GM19099 (cell line): ENCODE data around the gene ABCA6.

Source experiments
- POLR2A ChIP-seq: IDR thresholded peaks from 3 replicates; pipeline ENCODE4 v1.6.1; 2011; ENCODE audit warnings: low read depth; ENCODE audit not compliant: insufficient read length; ENCODE audit errors: extremely low read depth

The ABCA6 gene

DNA sequence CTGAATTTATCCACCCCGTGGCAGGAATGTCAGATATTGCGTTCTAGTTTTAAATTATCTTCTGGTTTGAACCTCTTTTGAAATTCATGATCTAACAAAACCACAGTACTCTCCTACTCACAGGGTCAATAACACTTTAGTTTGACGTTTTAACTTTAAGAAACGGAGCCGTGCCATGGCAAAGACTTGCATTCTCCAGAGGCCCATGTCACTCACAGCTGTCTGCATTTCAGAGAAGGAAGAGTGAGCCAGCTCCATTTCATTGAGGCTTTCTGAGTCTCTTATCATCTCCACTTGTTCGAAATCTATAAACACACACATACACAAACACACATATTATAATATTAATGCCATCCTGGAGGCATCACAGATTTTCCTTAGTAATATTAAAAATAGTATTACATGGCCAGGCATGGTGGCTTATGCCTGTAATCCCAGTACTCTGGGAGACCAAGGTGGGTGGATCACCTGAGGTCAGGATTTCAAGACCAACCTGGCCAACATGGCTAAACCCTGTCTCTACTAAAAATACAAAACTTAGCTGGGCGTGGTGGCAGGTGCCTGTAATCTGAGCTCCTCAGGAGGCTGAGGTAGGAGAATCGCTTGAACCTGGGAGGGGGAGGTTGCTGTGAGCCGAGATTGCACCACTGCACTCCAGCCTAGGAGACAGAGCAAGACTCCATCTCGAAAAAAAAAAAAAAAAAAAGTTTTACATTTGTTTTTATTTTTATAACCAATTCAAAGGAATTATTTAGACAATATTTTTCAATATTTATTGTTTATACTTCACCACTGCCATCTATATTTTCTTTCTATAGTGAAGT lies 35.6 kb downstream of the ABCA6 start:
- TF ChIP-seq POLR2A = no peak

DNA sequence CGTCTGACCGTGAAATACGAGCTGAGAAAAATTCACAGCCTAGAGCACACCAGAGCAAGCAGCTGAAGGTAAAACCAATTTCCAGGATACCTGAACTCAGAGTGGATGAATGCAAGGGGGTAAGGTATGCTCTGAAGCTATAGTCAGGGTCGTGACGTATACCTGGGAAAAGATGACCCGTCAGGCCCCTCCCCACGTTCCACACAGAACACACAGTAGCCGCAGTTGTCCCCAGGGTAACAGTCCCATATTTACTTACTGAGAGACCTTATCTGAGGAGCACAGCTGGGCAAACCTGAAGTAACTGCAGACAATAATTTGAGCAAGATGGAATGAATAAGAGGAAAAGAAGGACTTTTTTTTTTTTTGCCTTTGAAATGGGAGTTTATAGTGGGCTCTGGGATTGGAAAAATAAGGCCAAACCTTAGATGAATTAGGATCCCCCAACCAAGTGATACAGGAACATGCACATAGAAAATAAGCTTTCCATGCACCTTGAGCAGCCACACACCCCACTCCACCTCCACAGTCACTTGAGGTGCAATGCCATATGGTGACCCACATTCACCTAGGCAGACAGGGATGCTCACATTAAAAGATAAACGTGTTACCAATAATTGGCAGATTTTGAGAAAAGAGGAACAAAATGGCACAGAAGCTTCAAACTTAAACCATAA lies 38.0 kb downstream of the ABCA6 start:
- no peak for TF ChIP-seq POLR2A

DNA sequence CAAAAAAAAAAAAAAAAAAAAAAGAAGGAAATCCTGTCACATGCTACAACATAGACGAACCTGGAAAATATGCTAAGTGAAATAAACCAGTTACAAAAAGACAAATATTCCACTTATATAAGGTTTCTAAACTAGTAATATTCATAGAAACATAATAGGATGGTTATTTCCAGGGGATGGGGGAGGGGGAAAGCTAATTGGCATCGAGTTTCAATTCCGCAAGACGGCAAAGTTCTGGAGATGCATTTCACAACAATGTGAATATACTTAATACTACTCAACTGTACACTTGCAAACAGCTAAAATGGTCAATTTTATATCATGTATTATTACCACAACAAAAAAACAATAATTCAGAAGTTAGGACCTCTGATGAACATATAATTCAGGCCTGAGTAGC lies 43.1 kb downstream of the ABCA6 start:
- no peak for TF ChIP-seq POLR2A

DNA sequence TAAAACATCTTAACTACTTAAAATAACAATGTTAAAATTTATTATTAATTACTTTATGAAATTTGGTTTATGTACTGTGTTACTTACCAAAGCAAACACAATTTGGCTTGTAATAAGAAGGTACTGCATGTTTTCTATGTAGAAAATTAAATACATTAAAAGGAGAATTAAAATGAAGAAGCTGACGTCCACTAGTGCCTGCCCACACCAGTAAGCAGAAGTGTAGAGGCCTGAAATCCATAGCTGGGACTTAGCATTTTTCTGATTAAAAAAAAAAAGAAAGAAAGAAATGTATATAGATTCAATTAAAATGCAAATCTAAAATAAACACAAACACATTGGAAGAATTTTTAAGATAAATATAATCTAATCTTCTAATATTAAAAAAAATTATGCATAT lies 45.2 kb downstream of the ABCA6 start:
- no peak for TF ChIP-seq POLR2A

DNA sequence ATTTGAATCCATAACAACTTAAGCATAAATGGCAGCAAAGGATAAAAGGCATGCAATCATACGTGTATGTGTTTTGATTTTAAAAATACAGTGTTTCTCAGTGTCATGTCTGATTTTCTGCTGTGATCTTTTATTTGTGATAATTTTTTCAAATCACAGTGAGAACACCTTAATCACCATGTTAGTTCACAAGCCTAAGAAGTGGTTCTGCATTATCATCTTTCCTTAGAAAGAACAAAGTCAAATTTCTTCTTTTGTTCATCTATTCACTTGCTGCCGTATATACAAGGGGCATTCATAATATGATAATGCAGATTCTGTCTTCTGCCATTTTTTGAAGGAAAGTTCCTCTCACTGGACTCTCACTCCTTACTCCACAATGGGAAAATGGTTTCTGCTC lies 47.7 kb downstream of the ABCA6 start:
- TF ChIP-seq POLR2A = no peak

DNA sequence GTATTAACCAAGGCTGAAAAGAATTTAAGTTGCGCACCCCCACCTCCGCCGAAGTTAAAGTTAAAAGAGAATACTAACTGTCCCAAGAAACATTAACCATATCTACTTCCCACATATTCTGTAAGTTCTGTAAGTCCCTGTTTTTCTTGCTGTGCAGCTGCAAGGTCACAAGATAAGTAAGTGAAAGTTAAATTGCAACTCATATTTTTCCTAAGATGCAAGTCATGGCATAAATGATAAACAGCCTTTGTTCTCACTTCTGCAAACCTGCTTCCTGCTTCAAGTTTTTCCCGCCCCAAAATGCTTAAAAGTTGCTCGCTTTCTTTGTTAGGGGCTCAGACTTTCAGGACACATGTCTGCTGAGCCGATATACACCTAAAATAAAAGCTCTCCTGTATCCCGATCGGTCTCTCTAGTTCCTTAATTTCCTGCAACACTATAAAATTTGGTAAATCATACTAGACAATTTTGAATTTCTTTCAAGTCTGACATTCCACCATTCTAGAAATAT lies 48.4 kb downstream of the ABCA6 start:
- TF ChIP-seq POLR2A = no peak

DNA sequence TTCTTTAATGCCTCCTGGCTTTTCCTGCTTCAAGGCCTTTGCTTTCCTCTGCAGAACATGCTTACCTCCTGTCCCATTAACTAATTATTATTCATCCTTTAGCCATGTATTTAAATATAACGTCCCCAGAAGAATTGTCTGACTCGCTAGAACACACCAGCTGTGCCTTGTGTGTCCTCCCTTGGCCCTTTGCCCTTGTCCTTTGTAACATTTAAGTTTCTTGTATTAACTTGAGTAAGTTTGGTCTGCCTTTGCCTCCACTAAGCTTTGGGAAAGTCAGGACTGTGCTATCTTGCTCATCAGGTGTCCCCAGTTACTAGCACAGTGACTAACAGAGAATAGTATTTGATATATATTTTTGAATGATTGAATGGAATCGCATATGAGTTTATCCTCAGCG lies 51.3 kb downstream of the ABCA6 start:
- no peak for TF ChIP-seq POLR2A

DNA sequence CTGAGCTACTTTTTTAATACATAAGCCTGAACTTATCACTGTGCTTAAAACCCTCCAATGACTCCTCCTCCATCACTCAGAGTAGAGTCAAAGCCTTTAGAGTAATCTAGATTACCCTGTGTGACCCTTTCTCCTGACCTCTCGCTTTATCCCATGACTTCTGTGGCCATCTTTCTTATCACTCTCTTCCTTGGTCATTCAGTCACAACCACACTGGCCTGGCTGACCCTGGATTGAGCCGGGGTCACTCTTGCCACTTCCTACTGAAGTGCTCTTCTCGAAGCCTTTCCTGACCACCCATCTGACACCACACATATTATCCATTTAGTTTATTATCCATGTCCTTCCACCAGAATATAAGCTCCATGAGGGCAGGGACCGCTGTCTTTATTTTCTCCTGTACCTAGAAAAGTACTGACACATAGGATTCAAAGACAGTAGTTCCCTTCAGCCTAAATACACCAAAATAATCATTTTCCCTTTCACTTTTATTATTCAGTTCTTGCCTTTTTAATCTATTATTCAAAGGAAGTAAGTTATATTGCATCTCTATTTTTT lies 53.0 kb downstream of the ABCA6 start:
- TF ChIP-seq POLR2A = no peak

DNA sequence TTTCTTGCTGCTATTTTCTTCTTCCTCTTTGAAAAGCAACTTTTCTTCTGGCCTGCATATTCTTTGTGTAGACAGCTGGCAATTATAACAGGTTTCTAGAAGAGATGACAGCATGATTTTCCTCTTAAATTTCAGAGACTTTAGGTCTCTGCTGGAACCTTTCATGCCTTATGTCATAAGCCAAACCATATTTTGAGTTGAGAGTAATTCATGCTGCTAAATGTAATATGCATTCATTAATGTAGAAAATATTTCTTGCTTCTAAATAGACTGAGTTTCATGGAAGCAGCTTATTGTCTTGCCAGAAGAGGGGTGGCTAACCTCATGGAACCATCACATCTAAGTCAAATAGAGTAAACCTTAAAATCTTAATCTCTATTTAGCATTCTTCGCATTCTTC lies 55.1 kb downstream of the ABCA6 start:
- no peak for TF ChIP-seq POLR2A

DNA sequence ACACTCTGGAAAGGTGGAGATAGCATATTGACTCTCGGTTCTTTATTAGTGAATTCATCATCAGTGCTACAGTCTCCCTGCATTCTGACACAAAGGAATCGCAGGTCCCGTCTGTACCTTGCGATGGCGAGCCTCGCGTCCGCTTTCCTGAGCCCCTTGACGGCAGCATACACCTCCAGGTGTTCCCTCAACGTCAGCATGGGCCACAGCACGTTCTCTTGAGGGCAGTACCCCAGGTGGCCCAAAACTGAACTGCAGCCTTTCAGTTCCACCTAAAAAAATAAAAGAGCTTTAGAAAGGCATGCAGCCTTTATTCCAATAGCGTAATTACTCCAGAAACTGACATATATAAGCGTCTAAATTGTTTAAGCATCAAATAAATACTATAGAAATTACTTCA lies 56.8 kb downstream of the ABCA6 start:
- no peak for TF ChIP-seq POLR2A

DNA sequence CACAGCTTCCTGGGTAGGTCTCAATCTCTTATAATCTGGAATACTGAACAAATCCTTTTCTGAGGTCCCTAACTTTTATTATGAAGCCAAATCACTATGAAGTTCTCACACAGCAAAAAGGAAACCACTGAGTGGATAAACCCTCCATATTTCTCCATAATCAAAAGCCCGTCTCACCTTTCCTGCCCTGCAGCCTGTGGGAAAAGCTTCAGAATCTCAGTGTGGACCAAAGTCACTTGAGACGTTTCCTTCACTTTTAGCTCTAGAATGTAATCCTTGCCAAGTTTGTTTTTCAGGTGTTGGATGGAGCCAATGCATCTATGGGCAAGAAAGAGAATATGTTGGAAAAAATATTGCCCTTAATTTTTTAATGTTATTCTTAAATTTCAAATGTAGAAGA lies 59.0 kb downstream of the ABCA6 start:
- TF ChIP-seq POLR2A = no peak

DNA sequence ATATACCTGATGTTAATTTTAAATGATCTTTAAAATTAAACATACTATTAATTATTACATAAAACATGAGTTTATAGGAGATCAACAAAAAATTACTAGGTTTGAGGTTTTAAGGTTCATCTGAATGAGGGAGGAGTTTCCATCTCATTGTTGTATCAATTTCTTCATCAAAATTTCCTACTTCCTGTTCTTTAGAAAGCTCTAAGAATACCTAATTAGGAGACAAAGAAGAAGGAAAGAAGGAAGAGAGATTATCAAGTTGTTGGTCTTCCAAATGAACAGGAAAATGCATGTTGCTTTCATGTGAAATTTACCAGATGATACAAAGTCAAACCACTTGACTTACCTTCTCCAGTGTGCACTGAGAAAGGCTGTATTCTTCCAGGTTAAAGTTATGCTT lies 62.8 kb downstream of the ABCA6 start:
- TF ChIP-seq POLR2A = no peak

DNA sequence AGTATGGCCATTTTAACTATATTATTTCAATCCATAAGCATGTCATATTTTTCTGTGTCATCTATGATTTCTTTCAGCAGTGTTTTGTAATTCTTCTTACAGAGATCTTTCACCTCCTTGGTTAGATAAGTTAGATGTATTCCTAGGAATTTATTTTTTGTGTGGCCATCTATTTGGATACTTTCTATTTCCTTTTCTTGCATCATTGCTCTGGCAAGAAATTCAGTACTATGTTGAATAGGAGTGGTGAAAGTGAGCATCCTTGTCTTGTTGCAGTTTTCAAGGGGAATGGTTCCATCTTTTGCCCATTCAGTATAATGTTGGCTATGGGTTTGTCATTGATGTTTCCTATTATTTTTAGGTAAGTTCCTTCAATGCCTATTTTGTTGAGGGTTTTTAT lies 65.9 kb downstream of the ABCA6 start:
- no peak for TF ChIP-seq POLR2A

DNA sequence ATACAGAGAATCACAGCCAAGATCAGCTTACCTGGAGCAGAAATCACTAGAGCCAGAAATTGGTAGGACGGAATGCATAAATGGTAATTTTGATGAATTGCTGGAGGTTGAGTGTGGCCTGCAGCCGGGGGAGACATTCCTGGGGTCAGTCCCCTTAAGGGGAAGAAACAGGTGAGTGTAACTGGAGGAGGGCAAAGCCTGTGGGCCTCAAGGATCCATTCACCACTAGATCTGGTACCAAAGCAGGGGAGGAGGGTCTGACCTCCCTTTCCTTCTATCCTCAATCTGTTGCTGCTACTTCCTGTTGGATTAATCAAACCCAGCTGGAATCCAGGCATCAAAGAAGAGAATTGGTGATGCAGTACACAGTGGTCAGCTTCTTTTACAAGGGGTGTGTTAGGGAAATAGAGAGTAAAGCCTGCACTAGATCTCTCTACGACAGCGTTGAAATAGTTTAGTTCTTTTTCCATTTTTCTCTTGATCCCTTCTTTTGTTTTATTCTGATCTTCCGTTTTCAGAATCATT lies 72.4 kb downstream of the ABCA6 start:
- TF ChIP-seq POLR2A = no peak

DNA sequence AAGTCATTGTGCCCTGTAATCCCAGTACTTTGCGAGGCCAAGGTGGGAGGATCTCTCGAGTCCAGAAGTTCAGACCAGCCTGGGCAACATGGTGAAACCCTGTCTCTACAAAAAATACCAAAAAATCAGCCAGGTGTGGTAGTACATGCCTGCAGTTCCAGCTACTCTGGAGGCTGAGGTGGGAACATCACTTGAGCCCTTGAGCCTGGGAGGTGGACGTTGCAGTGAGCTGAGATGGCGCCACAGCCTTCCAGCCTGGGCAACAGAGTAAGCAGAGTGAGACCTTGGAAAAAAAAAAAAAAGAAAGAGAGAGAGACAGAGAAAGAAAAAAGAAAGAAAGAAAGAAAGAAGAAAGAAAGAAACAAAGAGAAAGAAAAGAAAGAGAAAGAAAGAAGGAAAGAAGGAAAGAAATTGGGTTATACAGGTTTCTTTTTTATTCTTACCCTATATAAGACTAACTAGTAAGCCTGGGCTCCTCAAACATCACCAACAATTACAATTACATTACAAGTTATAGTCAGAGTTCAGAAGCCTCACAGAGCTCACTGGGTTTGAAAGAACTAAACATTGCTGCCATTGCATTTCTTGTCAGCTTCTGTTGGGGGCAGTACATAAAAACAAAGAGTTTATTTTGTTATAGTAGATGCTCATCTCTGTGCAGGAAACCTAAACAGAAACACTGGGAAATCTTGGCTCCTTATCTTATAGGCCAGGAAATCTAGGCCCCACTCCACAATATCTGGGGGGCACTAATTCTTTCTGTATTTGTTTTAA lies 74.2 kb downstream of the ABCA6 start:
- no peak for TF ChIP-seq POLR2A
